Loucy (cell line): ENCODE measurements around the gene VPS37C.

Experiments used
- CTCF ChIP-seq: fragments of 200-600 bp; sonication (generic); conservative IDR thresholded peaks from 2 replicates; pipeline ENCODE4 v1.5.1; 2014; ENCODE audit warnings: mild to moderate bottlenecking, antibody characterized with exemption, low read length
- EZH2phosphoT487 ChIP-seq: fragments of 200-600 bp; IDR thresholded peaks from 2 replicates; pipeline ENCODE4 v1.6.1; 2018; ENCODE audit warnings: antibody characterized with exemption, mild to moderate bottlenecking, moderate library complexity, borderline replicate concordance

- TF ChIP-seq CTCF (no peak), EZH2phosphoT487 (no peak)
Observed at GRCh38 chr11:61131186-61131585, 30.0 kb downstream of the VPS37C start.
